C1 segment of cervical spinal cord (tissue), 14 donors: Measurements from ENCODE around the gene FBXO30.

ENCODE experiments used
- DNase-seq, 14 donors: peaks; one replicate each; lab custom pipeline; 2025; lab: John Stamatoyannopoulos, UW

FBXO30 gene

GRCh38 chr6:145818796-145819195 lies 4.2 kb upstream of the FBXO30 start:
- DNase-seq = no peak

DNA sequence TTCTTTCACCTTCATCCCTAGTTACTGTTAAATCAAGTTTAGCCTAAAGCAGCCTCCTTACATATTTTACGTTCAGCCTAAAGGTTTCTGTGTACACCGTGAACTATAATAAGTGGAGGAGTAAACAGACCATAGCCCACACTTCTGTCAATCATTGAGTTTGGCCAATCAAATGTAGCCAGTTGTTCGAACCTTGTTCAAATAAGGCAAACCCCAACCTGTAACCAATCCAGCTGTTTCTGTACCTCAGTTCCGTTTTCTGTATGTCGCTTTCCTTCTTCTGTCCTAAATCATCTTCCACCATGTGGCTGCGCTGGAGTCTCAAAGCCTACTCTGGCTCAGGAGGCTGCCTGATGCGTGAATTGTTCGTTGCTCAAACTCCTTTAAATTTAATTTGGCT lies 1.8 kb upstream of the FBXO30 start:
- DNase-seq = no peak

- DNase-seq = peak in 6 of 14 donors; percentile 30 to 75 (median 48)
These were observed 997 bp upstream of the FBXO30 start for GRCh38 chr6:145815309-145816274.

GRCh38 chr6:145814035-145814500 lies 527 bp downstream of the FBXO30 start:
- DNase-seq = peak in 6 of 14 donors; percentile 19 to 69 (median 52)

GRCh38 chr6:145813285-145814034 lies 1.1 kb downstream of the FBXO30 start:
- peak in 1 of 14 donors; percentile 50 for DNase-seq

GRCh38 chr6:145811741-145812140 lies 2.9 kb downstream of the FBXO30 start:
- no peak for DNase-seq

DNA sequence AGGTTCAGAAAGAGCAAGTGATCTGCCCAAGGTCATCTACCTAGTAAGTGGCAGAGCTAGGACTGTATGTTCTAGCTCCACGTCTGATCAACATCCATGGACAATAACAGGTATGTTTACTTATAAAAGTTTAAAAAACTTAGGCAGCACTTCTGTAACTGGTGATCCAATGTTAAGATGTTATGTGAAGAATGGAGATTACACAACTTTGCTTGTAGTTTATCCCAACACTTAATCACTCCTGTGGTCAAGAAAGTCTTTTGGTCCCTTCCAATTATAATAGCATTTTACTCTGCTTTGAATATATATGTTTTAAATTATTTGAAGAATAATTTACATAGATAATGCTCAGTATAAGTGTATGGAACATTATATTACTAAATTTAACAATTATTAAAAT lies 4.8 kb downstream of the FBXO30 start:
- DNase-seq = no peak

- no peak for DNase-seq
These were observed 5.4 kb downstream of the FBXO30 start for GRCh38 chr6:145809211-145809610.

DNA sequence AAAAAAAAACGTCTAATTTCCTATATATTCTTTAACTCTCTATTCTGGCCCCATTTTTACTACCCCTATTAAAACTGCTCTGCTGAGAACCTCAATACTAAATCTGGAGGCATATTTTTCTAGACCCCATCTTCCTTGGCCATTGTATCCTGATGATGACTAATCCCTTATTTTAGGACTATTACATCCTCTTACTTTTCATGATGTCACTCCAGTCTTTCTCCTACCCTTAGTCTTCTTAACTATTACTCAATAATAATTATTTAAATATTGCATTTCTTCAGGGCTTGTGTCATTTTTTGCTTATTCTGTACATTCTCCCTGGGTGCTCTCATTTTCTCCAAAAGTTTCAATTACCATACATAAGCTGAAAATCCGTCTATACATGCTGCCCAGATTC lies 6.4 kb downstream of the FBXO30 start:
- no peak for DNase-seq

- DNase-seq = no peak
These were observed 12.5 kb downstream of the FBXO30 start for GRCh38 chr6:145802141-145802540.

- DNase-seq = no peak
These were observed 13.6 kb downstream of the FBXO30 start for GRCh38 chr6:145801021-145801420.

DNA sequence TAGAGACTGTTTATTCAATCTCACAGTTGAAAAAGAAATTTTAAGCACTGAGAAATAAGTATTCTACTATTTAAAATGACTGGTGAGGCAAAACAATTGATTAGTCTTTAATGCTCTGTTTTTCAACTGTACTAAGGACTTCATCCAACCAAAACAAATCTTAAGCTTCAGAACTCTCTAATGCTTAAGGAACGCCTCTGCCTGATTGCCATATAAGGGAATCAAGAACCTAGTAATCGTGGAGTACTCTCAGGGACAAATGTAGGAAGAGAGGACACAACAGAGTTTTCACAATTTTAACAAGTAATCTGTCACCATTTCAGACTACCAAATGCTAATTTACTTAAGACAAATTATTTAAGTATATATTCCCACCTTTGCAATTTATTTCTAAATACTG lies 16.1 kb downstream of the FBXO30 start:
- no peak for DNase-seq

DNA sequence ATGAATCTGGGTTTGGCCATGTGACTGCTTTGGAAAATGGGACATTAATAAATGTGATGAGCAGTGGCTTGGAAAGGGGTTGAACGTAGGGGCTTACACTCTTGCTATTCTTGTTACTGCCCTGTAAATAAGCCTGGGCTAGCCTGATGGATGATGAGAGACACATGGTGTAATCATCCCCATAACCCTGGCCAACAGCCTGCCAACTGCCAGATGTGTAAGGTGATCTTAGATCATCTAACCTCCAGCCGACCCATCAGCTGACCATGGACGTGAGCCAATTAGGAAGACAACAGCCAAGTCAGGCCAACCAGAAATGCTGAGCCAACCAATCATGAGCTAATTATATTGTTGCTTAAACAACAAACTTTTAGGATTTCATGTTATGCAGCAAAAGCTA lies 25.2 kb downstream of the FBXO30 start:
- no peak for DNase-seq

- no peak for DNase-seq
These were observed 26.9 kb downstream of the FBXO30 start for GRCh38 chr6:145787688-145788087.

DNA sequence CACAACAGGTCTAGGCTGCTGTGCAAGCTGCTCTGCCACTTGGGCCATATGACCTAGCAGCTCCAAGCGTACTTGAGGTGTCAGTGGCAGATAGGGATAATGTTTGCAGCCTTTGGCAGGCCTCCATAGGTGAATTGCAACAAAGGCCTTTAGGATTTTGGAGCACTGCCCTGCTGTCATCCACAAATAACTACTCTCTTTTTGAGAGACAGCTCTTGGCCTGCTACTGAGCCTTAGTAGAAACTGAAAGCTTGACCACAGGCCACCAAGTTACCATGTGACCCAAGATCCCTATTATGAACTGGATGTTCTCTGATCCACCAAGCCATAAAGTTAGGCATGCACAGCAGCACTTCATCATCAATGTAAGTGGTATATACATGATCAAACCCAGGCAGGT lies 29.9 kb downstream of the FBXO30 start:
- DNase-seq = no peak

DNA sequence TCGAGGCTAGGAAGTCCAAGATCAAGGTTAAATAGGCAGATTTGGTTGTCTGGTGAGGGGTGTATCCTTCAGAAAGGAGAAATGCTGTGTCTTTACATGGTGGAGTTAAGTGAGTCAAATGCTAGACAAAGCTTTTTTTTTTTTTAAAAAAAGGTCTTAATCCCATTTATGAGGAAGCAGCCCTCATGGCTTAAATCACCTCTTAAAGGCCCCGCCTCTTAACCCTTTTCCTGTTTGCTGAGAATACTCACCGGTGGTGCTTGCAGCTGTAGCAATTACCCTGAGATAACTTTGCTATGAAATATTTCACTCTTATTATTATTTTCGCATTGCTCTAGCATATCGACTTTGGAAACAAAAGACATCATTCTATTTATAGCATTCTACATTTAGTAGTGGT lies 30.8 kb downstream of the FBXO30 start:
- DNase-seq = no peak

DNA sequence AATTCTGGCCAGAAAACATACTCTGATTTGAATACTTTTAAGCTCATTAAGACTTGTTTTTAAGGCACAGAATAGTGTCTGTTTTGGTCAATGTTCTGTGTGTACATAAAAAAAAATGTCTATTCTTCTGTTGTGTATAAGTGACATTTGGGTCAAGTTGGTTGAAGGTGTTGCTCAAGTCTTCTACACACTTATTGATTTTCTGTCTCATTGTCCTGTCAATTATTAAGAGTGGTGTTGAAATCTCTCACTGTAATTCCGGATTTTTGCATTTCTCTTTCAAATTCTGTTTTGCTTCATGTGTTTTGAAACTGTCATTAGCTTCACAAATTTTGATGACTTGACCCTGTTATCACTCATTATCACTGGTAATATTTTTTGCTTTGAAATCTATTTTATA lies 41.7 kb downstream of the FBXO30 start:
- no peak for DNase-seq

GRCh38 chr6:145765449-145765848 lies 49.1 kb downstream of the FBXO30 start:
- DNase-seq = no peak

DNA sequence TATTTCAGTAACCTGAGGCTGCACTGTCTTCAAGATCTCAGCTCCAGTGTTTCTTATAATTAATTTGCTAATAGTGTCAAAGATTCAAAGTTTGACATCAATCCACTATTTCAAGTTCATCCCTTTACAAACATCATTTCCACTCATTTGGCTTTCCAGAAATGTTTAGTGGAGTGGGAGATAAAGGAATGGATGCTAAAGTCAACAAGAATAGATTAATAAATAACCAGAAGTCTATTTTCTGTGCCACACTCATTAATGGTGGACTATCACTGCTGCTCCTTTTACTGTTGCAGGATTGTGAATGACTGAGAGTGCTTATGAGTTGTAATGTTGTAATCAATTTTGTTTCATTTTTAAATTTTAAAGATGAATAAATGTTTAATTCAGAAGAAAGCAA lies 50.9 kb downstream of the FBXO30 start:
- no peak for DNase-seq

DNA sequence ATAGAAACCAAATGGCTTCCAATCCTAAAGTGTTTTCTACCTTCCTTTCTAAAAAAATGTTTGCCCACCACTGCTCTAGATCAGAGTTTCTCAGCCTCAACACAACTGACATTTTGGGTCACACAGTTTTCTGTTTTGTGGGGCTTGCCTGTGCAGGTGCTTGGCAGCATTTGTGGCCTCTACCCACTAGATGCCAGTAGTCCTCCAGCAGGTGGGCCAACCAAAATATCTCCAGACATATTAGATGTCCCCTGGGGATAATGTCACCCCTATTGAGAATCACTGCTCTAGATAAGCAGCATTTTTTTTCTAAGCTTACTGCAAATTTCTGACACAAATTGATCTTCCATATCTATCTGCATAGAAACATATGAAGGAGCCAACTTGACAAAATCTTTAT lies 53.0 kb downstream of the FBXO30 start:
- DNase-seq = no peak

DNA sequence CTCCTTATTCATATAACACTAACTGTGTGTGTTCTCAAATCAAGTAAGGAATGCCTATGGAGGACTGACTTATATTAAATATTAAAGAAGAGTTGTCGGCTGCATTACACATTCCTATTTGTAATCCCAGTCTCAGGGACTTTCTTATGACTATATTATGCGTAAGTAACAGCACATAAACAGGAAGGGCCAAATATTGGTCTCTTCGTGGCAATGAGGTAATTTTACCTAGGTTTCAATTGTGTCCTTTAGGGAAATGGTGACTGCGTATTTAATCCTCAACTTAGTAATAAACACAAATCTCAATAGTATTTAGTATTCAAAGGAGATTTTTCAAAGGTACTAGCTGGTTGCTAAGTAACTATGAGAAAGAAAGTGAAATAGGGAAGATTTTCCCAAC lies 56.5 kb downstream of the FBXO30 start:
- no peak for DNase-seq

- no peak for DNase-seq
These were observed 58.4 kb downstream of the FBXO30 start for GRCh38 chr6:145756170-145756662.
